ENCODE measurements around the gene DLX3.

DLX3 gene

GRCh38 chr17:50024808-50025207 is 29.8 kb upstream of the DLX3 start:
- DNase-seq (ENCODE audit: low read depth in 4 of 4, low spot score in 1 of 4) = no peak

DNA sequence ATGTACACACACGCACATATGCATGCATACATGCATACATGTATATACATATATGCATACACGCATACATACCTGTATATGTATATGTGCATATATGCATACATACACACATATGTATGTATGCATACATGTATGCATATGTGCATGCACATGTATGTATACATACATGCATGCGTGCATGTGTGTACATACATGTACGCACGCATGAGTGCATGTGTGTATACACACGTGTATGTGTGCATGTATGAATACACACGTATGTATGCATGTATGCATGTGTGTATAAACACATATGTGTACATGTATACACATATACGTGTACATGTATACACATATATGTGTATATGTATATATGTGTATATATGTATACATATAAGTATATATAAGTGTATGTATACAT is 28.5 kb upstream of the DLX3 start:
- DNase-seq (ENCODE audit: low read depth in 4 of 4, low spot score in 1 of 4) = no peak

DNA sequence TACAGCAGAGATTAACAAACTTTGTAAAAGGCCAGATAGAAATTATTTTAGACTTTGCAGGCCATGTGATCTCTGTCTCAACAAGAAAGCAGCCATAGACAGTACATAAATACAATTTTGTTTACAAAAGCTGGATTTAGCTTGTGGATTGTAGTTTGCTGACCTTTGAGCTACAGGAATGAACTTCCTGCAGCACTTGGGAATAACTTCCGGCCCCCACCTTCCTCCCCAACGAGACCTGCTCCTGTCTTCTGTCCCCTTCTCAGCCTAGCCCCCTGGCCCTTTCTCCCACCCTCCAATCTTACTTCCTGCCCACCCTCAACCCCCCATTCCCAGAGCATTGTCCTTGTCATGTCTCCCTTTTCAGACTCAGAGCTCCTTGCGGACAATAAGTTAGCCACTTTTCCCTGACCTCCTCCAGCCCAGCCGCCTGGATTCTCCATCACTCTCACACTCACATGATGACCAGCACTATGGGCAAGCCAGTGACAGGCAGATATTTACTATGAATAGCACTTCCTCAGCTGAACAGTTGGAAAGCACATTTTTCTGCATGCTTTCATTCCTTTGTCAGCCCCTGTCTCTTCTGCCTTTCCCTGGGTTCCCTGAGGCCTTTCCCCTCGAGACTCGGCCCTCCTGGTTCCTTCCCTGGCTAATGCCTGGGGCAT is 27.6 kb upstream of the DLX3 start:
- DNase-seq (ENCODE audit: low read depth in 4 of 4, low spot score in 1 of 4) = no peak

GRCh38 chr17:50021681-50022370 is 26.8 kb upstream of the DLX3 start:
- DNase-seq (ENCODE audit: low read depth in 4 of 4, low spot score in 1 of 4) = no peak

- DNase-seq (ENCODE audit: low read depth in 4 of 4, low spot score in 1 of 4) = no peak
Measured at GRCh38 chr17:50020841-50021599, 26.0 kb upstream of the DLX3 start.

GRCh38 chr17:50018909-50019308 is 23.9 kb upstream of the DLX3 start:
- no peak for DNase-seq (ENCODE audit: low read depth in 4 of 4, low spot score in 1 of 4)

DNA sequence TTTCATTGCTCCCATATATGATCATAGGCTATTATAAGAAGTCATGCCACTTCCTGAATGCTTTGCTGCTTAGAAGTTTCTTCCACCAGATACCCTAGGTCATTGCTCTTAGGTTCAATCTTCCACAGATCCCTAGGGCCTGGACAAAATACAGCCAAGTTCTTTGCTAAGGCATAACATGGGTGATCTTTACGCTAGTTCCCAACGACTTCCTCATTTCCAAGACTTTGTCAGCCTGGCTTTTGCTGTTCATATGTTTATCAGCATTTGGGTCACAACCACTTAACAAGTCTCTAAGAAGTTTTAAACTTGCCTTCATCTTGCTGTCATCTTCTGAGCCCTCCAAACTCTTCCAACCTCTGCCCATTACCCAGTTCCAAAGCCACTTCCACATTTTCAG is 20.1 kb upstream of the DLX3 start:
- no peak for DNase-seq (ENCODE audit: low read depth in 4 of 4, low spot score in 1 of 4)

- no peak for DNase-seq (ENCODE audit: low read depth in 4 of 4, low spot score in 1 of 4)
Measured at GRCh38 chr17:50014471-50015088, 19.6 kb upstream of the DLX3 start.

- DNase-seq (ENCODE audit: low read depth in 4 of 4, low spot score in 1 of 4) = no peak
Measured at GRCh38 chr17:50013079-50013478, 18.1 kb upstream of the DLX3 start.

DNA sequence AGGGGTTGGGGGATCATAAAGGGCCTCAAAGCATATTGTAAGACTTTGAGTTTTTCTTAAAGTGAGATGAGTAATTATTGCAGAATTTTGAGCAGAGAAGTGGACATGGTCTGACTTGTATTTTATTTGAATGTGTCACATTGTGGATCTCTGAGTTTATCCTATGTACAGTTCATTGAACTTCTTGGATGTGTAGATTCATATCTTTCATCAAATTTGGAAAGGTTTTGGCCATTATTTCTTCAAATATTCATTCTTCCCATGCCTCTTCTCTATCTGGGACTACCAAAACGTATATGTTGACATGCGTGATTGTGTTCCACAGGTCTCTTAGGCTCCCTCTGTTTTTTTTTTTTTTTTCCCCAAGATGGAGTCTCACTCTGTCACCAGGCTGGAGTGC is 14.3 kb upstream of the DLX3 start:
- no peak for DNase-seq (ENCODE audit: low read depth in 4 of 4, low spot score in 1 of 4)

DNA sequence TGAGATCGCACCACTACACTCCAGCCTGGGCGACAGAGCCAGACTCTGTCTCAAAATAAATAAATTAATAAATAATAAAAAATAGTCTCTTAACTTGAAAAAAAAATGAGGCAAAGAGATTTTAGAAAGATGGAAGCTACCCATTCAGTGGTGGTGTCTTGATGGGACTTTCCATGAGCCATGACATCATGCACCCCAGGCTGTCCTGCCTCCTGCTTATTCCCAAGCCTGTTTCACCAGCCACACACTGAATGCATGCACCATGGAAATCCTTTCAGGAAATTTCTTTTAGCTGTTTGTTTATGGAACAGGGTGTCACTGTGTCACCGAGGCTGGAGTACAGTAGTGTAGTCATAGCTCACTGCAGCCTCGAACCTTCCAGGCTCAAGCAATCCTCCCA is 8.9 kb upstream of the DLX3 start:
- DNase-seq (ENCODE audit: low read depth in 4 of 4, low spot score in 1 of 4) = no peak

DNA sequence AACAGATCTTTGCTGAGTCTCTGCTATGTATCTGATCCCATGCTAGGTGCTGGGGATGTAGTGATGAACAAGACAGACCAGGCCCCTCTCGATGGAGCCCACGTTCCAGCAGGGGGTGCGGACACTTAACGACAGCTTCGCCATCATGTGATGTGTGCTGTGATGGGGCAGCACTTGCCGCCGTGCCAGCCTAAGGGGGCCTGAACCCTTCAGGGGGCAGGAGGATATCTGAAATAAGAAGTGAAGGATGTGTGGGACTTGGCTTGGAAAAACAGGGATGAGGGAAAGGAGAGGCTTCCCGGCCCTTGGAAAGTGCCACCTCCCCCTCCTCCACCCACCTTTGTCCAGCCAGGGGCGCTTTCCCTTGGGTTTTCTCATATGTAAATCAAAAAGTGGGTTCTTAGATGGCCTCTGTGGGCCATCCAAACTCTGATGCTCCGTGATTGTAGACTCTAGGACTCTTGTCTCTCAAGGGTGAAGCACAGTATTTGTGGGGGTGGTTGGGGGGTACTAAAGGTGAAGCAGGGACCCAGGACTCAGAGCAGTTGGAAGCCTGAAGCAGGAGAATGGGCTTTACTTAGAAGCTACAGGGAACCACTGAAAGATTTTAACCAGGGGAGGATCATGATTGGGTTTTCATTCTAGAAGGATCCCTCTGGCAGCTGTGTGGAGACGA is 4.0 kb upstream of the DLX3 start:
- no peak for DNase-seq (ENCODE audit: low read depth in 4 of 4, low spot score in 1 of 4)

DNA sequence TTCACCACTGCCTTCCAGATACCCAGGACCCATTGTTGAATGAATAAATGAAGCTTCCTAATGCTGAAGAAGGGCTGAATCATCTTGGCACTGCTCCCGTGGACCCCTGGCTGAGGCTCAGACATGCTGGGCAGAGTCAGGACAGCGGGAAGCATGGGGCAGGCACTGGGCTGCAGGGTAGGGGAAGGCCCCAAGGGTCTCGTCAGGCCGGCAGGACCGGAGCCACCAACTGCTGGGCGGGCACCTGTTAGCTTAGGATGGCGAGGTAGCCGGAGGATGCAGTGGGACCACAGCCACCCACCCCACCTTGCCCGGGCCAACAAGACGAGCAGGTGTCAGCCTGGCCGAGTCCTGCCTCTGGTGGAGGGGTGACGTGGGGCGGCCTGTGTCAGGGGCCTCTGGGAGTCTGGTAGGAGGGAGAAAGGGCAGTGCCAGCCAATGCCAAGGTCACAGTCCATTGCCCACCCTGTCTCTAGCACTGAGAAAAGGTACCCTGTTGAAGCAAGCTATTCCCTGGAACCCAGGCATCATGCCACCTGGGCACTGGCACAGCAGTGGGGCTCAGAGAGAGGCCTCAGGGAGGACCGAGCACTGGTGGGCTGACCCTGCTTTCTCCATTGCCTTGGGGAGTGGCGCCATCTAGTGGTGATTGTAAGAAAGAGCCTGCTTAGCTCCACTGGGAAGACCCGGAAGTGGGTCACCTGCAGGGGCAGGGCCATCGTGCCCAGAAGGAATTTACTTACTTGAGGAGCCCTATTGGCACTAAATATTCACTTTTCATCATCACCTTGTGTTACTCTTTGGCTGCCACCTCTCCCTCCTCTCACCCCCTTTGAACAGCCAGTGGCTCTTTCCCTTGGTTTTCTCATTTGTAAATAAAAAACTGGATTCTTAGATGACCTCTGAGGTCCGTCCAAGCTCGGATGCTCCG is 3.0 kb upstream of the DLX3 start:
- peak; percentile 70 to 77 (median 72) for DNase-seq (ENCODE audit: low read depth in 4 of 4, low spot score in 1 of 4)

DNA sequence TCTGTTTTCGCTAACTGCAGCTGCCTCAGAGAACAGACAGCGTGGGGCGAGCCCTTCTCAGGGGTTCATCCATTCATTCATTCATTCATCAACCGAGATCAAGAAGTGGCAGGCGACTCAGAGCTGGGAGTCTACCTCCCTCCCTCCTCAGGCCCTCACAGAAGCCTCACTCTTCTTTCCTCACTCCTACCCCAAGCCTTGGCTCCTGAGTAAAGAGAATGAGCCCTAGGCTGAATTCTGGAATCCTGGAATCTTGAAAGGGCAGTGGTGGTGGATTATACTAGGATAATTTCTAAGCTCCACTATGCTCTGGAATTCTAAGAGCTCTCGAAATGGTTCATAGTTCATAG is 2.3 kb upstream of the DLX3 start:
- DNase-seq (ENCODE audit: low read depth in 4 of 4, low spot score in 1 of 4) = no peak

DNA sequence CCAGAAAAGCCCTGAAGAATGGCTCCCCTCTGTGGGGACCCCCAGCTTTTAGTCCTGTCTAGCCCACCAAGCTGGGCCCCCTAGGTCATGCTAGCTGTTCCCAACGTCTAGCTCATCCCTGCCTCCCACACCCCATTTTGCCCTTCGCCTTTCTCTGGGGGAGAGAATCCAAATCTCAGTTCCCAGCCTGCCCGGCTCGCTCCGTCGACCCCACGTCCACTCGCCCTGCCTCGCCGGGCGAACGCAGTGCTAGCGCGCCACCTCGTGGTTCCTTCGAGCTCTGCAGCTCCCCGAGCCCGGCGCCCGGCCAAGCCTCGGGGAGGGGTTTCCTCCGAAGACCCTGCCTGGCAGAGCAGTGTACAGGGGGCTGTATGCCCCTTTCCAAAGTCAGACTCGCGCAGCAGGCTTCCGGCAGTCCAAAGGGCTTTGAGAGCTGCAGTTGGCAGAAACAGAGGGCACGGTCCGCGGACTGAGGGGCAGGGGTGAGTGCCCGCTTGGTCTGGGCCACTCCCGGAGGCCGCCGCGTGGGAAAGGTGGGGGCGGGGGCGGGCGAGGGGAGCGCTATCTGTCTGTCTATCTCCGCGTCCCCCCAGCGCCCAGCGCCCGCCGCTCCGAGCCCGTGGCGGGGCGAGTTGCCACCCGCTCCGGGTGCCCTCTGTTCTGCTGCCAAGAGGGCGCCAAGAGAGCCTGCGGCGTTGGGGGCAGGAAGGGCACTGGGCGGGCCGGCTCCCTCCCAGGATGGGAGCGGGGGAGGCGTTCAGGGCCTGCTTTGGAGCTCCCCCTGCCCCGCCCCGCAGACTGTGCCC is 1.7 kb upstream of the DLX3 start:
- DNase-seq (ENCODE audit: low read depth in 4 of 4, low spot score in 1 of 4) = peak in 3 of 4 experiments; percentile 53 to 64 (median 53)

DNA sequence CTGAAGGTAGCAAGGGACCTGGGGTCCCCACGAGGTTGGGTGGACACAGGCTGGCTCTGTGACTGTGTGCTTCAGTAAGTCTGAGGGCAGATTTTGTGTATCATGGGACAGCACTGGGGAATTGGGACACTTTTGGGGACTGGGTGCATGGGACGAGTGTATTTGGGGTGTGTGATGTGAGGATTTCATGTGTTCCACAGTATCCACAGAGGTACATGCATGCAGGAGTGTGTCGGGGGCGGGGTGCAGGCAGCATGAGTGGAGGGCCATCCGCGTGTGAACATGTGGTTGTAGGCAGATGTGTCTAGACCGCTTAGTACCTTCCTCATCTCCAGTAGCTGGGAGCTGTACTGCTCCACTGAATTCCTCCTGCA is 1.1 kb upstream of the DLX3 start:
- DNase-seq (ENCODE audit: low read depth in 4 of 4, low spot score in 1 of 4) = no peak

DNA sequence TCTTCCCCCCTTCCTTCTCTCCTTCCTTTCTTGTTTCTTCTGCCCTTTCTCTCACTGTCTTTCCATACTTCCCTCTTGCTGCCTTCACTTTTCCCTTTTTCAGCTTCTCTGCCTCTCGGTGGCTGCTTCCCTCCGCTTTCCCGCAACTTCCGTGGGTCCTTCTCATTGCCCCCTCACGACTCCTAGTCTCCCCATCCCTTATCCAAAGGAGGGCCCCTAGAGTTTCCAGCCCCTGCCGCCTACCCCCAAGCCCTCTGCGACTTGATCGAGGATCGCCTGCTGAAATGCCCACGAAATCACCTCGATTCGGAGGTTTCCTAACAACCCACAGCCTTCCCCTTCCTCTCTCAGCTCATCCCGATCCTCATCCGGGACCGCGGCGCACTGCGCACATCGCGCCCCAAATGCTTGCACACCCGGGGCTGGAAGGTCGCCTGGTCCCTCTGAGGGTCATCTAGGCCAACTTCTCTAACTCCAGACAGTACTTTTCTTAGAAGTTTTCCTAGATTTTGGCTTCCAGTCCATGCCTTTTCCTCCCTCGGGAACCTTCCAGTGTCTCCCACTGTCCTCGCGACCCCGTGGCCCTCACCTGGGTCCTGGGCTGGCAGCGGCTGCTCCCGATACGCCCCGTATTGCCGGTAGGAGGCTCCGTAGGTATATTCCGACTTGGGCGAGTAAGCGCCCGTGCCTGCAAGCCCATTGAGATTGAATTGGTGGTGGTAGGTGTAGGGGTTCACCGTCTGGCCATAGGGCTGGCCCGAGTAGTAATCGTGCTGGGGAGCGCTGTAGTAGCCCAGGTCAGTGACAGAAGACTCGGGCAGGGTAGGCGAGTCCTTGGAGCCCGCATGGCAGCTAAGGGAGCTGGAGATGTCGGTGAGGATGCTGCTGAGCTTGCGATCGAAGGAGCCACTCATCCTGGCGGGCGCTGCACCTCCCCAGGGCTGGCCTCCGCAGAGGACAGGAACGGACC is 654 bp downstream of the DLX3 start:
- DNase-seq (ENCODE audit: low read depth in 4 of 4, low spot score in 1 of 4) = no peak

- no peak for DNase-seq (ENCODE audit: low read depth in 4 of 4, low spot score in 1 of 4)
Measured at GRCh38 chr17:49993423-49994060, 1.5 kb downstream of the DLX3 start.
